IgD-negative memory B cell (primary cell): ENCODE data around the gene PDZD2. TPM values are rescaled to one million over a fixed set of nuclear protein-coding genes. Genes with fewer than 3 reads are reported as not detected.
A peak's percentile ranks its signal among the peaks of the same experiment; 100 is the strongest.

ENCODE experiments used
- H3K27ac Mint-ChIP-seq, 3 donors: one replicate each; pipeline ENCODE4 v1.8.0; 2020 to 2022; ENCODE audit warnings: mild to moderate bottlenecking in 3 of 3, mixed read lengths in 3 of 3, moderate library complexity in 1 of 3
- H3K27me3 Mint-ChIP-seq: one replicate; pipeline ENCODE4 v1.8.0; 2021; ENCODE audit warnings: mixed read lengths
- H3K36me3 Mint-ChIP-seq: one replicate; pipeline ENCODE4 v1.8.0; 2020; ENCODE audit warnings: mild to moderate bottlenecking, mixed read lengths
- H3K4me1 Mint-ChIP-seq, 3 donors: one replicate each; pipeline ENCODE4 v1.8.0; 2020 to 2022; ENCODE audit warnings: mixed read lengths in 3 of 3, mild to moderate bottlenecking in 1 of 3
- H3K4me3 Mint-ChIP-seq, 4 donors: one replicate each; pipeline ENCODE4 v1.8.0; 2020 to 2022; ENCODE audit warnings: mild to moderate bottlenecking in 4 of 4, mixed read lengths in 4 of 4, moderate library complexity in 3 of 4
- H3K9me3 Mint-ChIP-seq, 3 donors: one replicate each; pipeline ENCODE4 v1.8.0; 2020 to 2021; ENCODE audit warnings: mixed read lengths in 3 of 3, mild to moderate bottlenecking in 1 of 3
- polyA plus RNA-seq: library from polyadenylated mRNA; unstranded; fragments of 300-500 nt; fragmentation: Illumina TruSeq; gene quantifications from one replicate; pipeline ENCODE4 v1.2.3, GENCODE V29; 2021

PDZD2 gene
- polyA plus RNA-seq, 1 donor from 2014 or later: 0.16 TPM

GRCh38 chr5:31886206-31886605 lies 247.3 kb downstream of the PDZD2 start:
- peaks cover 0 to 1% (median 0%) of the 10 kb centered on the region in 3 donors for H3K9me3 Mint-ChIP-seq
- H3K27me3 Mint-ChIP-seq: peaks cover 2% of the 10 kb centered on the region
- H3K27ac Mint-ChIP-seq: no peak overlapping the region
- no peaks in the 10 kb centered on the region for H3K4me1 Mint-ChIP-seq
- H3K36me3 Mint-ChIP-seq: no peaks in the 10 kb centered on the region
- H3K4me3 Mint-ChIP-seq: peak overlapping the region in 1 of 4 donors; percentile 21

- peaks cover 0 to 1% (median 0%) of the 10 kb centered on the region in 3 donors for H3K9me3 Mint-ChIP-seq
- no peak overlapping the region for H3K27ac Mint-ChIP-seq
- H3K4me1 Mint-ChIP-seq: no peaks in the 10 kb centered on the region
- peaks cover 2% of the 10 kb centered on the region for H3K27me3 Mint-ChIP-seq
- H3K36me3 Mint-ChIP-seq: no peaks in the 10 kb centered on the region
- H3K4me3 Mint-ChIP-seq: no peak overlapping the region
These were observed 248.6 kb downstream of the PDZD2 start for GRCh38 chr5:31887556-31887955.

- peaks cover 0 to 1% (median 0%) of the 10 kb centered on the region in 3 donors for H3K9me3 Mint-ChIP-seq
- no peaks in the 10 kb centered on the region for H3K4me1 Mint-ChIP-seq
- H3K4me3 Mint-ChIP-seq: no peak overlapping the region
- H3K27ac Mint-ChIP-seq: no peak overlapping the region
- H3K36me3 Mint-ChIP-seq: no peaks in the 10 kb centered on the region
- peaks cover 2% of the 10 kb centered on the region for H3K27me3 Mint-ChIP-seq
These were observed 249.6 kb downstream of the PDZD2 start for GRCh38 chr5:31888564-31888963.

GRCh38 chr5:31889001-31889561 lies 250.2 kb downstream of the PDZD2 start:
- Mint-ChIP-seq H3K27me3 (peaks cover 2% of the 10 kb centered on the region), H3K36me3 (no peaks in the 10 kb centered on the region)

GRCh38 chr5:31890046-31890445 lies 251.1 kb downstream of the PDZD2 start:
- H3K4me3 Mint-ChIP-seq: no peak overlapping the region
- peaks cover 2% of the 10 kb centered on the region for H3K27me3 Mint-ChIP-seq
- H3K9me3 Mint-ChIP-seq: peaks cover 0 to 1% (median 0%) of the 10 kb centered on the region in 3 donors
- no peak overlapping the region for H3K27ac Mint-ChIP-seq
- H3K36me3 Mint-ChIP-seq: no peaks in the 10 kb centered on the region
- H3K4me1 Mint-ChIP-seq: no peaks in the 10 kb centered on the region

More at GRCh38 chr5:31889001-31889561, 250.2 kb downstream of the PDZD2 start:
- H3K9me3 Mint-ChIP-seq: peaks cover 0 to 1% (median 0%) of the 10 kb centered on the region in 3 donors
- H3K4me3 Mint-ChIP-seq: no peak overlapping the region
- H3K27ac Mint-ChIP-seq: no peak overlapping the region
- no peaks in the 10 kb centered on the region for H3K4me1 Mint-ChIP-seq

GRCh38 chr5:31894141-31894540 lies 255.2 kb downstream of the PDZD2 start:
- Mint-ChIP-seq H3K4me1 (no peaks in the 10 kb centered on the region), H3K4me3 (no peak overlapping the region), H3K36me3 (peaks cover 1% of the 10 kb centered on the region), H3K27ac (no peak overlapping the region), H3K27me3 (peaks cover 2% of the 10 kb centered on the region), H3K9me3 (no peaks in the 10 kb centered on the region)

GRCh38 chr5:31895199-31895820 lies 256.4 kb downstream of the PDZD2 start:
- Mint-ChIP-seq H3K27ac (no peak overlapping the region), H3K36me3 (peaks cover 1% of the 10 kb centered on the region), H3K9me3 (no peaks in the 10 kb centered on the region), H3K4me3 (no peak overlapping the region), H3K27me3 (peaks cover 2% of the 10 kb centered on the region), H3K4me1 (no peaks in the 10 kb centered on the region)

GRCh38 chr5:31898036-31898632 lies 259.2 kb downstream of the PDZD2 start:
- no peak overlapping the region for H3K4me3 Mint-ChIP-seq
- H3K36me3 Mint-ChIP-seq: peaks cover 1% of the 10 kb centered on the region
- H3K27ac Mint-ChIP-seq: no peak overlapping the region
- no peaks in the 10 kb centered on the region for H3K9me3 Mint-ChIP-seq
- H3K27me3 Mint-ChIP-seq: peaks cover 2% of the 10 kb centered on the region
- H3K4me1 Mint-ChIP-seq: no peaks in the 10 kb centered on the region

GRCh38 chr5:31900296-31900865 lies 261.4 kb downstream of the PDZD2 start:
- H3K27me3 Mint-ChIP-seq: peaks cover 2% of the 10 kb centered on the region
- no peak overlapping the region for H3K4me3 Mint-ChIP-seq
- no peak overlapping the region for H3K27ac Mint-ChIP-seq
- H3K4me1 Mint-ChIP-seq: no peaks in the 10 kb centered on the region
- peaks cover 1% of the 10 kb centered on the region for H3K36me3 Mint-ChIP-seq
- H3K9me3 Mint-ChIP-seq: no peaks in the 10 kb centered on the region

- Mint-ChIP-seq H3K4me3 (no peak overlapping the region), H3K36me3 (no peaks in the 10 kb centered on the region)
These were observed 263.0 kb downstream of the PDZD2 start for GRCh38 chr5:31901807-31902530.

GRCh38 chr5:31908396-31908795 lies 269.5 kb downstream of the PDZD2 start:
- Mint-ChIP-seq H3K27ac (no peak overlapping the region), H3K9me3 (peaks cover 0 to 3% (median 0%) of the 10 kb centered on the region in 3 donors), H3K27me3 (no peaks in the 10 kb centered on the region), H3K4me3 (no peak overlapping the region), H3K4me1 (no peaks in the 10 kb centered on the region), H3K36me3 (peaks cover under 1% of the 10 kb centered on the region)

More at GRCh38 chr5:31901807-31902530, 263.0 kb downstream of the PDZD2 start:
- Mint-ChIP-seq H3K27ac (no peak overlapping the region), H3K4me1 (no peaks in the 10 kb centered on the region), H3K27me3 (peaks cover 2% of the 10 kb centered on the region), H3K9me3 (no peaks in the 10 kb centered on the region)

GRCh38 chr5:31909073-31909472 lies 270.1 kb downstream of the PDZD2 start:
- peaks cover 1% of the 10 kb centered on the region for H3K36me3 Mint-ChIP-seq
- H3K4me3 Mint-ChIP-seq: no peak overlapping the region
- H3K4me1 Mint-ChIP-seq: no peaks in the 10 kb centered on the region
- peaks cover 0 to 3% (median 0%) of the 10 kb centered on the region in 3 donors for H3K9me3 Mint-ChIP-seq
- no peak overlapping the region for H3K27ac Mint-ChIP-seq
- H3K27me3 Mint-ChIP-seq: no peaks in the 10 kb centered on the region

- H3K36me3 Mint-ChIP-seq: peaks cover 1% of the 10 kb centered on the region
- H3K4me1 Mint-ChIP-seq: no peaks in the 10 kb centered on the region
- H3K27ac Mint-ChIP-seq: no peak overlapping the region
- peaks cover 0 to 3% (median 0%) of the 10 kb centered on the region in 3 donors for H3K9me3 Mint-ChIP-seq
- H3K4me3 Mint-ChIP-seq: no peak overlapping the region
- H3K27me3 Mint-ChIP-seq: no peaks in the 10 kb centered on the region
These were observed 272.6 kb downstream of the PDZD2 start for GRCh38 chr5:31911291-31912265.

- Mint-ChIP-seq H3K4me3 (no peak overlapping the region), H3K27me3 (no peaks in the 10 kb centered on the region), H3K36me3 (peaks cover 1% of the 10 kb centered on the region), H3K4me1 (no peaks in the 10 kb centered on the region), H3K27ac (no peak overlapping the region), H3K9me3 (peaks cover 0 to 1% (median 0%) of the 10 kb centered on the region in 3 donors)
These were observed 274.9 kb downstream of the PDZD2 start for GRCh38 chr5:31913808-31914207.
